WTC11 (cell line): Measurements from ENCODE around the gene BPGM. TPM values are rescaled to one million over a fixed set of nuclear protein-coding genes. Genes with fewer than 3 reads are reported as not detected.

Source experiments
- ATAC-seq: fragments of 200-7000 bp; cut with Tn5 transposase; 2 replicates; pipeline ENCODE4 v1.10.0; 2021; ENCODE audit warnings: mild to moderate bottlenecking, moderate library complexity
- CTCF ChIA-PET: fragments of 300-600 bp; sonication (Branson Sonifier 250); formaldehyde crosslinking; loops from one replicate; lab custom pipeline; 2021; ENCODE audit warnings: antibody characterized with exemption; lab: Charles Lee
- POLR2A ChIA-PET: fragments of 350-600 bp; sonication (Branson Sonifier 250); formaldehyde crosslinking; loops from one replicate; lab custom pipeline; 2021; ENCODE audit warnings: antibody characterized with exemption; lab: Charles Lee
- DNase-seq: peaks from one replicate; pipeline ENCODE4 v3.0.0; 2021; ENCODE audit warnings: low spot score
- H3K27ac Mint-ChIP-seq: 2 replicates; pipeline ENCODE4 v1.8.0; 2021; ENCODE audit warnings: mixed read lengths
- H3K27me3 Mint-ChIP-seq: 2 replicates; pipeline ENCODE4 v1.8.0; 2021; ENCODE audit warnings: low read depth, mild to moderate bottlenecking, moderate library complexity, mixed read lengths
- H3K36me3 Mint-ChIP-seq: 2 replicates; pipeline ENCODE4 v1.8.0; 2021; ENCODE audit warnings: mixed read lengths
- H3K4me1 Mint-ChIP-seq: 2 replicates; pipeline ENCODE4 v1.8.0; 2022; ENCODE audit warnings: mixed read lengths
- H3K4me3 Mint-ChIP-seq: 2 replicates; pipeline ENCODE4 v1.8.0; 2021; ENCODE audit warnings: mild to moderate bottlenecking, moderate library complexity, mixed read lengths
- H3K9me3 Mint-ChIP-seq: 2 replicates; pipeline ENCODE4 v1.8.0; 2021; ENCODE audit warnings: mixed read lengths
- AFF4 ChIP-seq: sonication (generic); formaldehyde crosslinking; IDR thresholded peaks from 2 replicates; pipeline ENCODE4 v1.8.1; 2023; ENCODE audit warnings: mild to moderate bottlenecking, missing genetic modification reagents, borderline replicate concordance
- CREB1 ChIP-seq: sonication (generic); formaldehyde crosslinking; IDR thresholded peaks from 2 replicates; pipeline ENCODE4 v1.8.0; 2023; ENCODE audit warnings: mild to moderate bottlenecking, missing genetic modification reagents
- CTCF ChIP-seq: fragments of 200-600 bp; IDR thresholded peaks from 2 replicates; pipeline ENCODE4 v1.8.0; 2022; ENCODE audit warnings: antibody characterized with exemption
- E2F4 ChIP-seq: sonication (generic); formaldehyde crosslinking; IDR thresholded peaks from 2 replicates; pipeline ENCODE4 v1.8.1; 2022; ENCODE audit warnings: low read depth, mild to moderate bottlenecking, moderate library complexity, missing genetic modification reagents, borderline replicate concordance
- EMX1 ChIP-seq: fragments of 250-450 bp; sonication (Bioruptor Pico); IDR thresholded peaks from 2 replicates; pipeline ENCODE4 v1.8.0; 2021; ENCODE audit warnings: mild to moderate bottlenecking
- FOXK1 ChIP-seq: sonication (generic); formaldehyde crosslinking; IDR thresholded peaks from 2 replicates; pipeline ENCODE4 v1.8.0; 2022; ENCODE audit warnings: mild to moderate bottlenecking, moderate library complexity, missing genetic modification reagents
- GABPB1 ChIP-seq: sonication (generic); formaldehyde crosslinking; IDR thresholded peaks from 2 replicates; pipeline ENCODE4 v1.8.1; 2023; ENCODE audit warnings: mild to moderate bottlenecking, missing genetic modification reagents
- HMGA2 ChIP-seq: fragments of 250-450 bp; sonication (Bioruptor Pico); IDR thresholded peaks from 2 replicates; pipeline ENCODE4 v1.4.0; 2021; ENCODE audit warnings: mild to moderate bottlenecking, moderate library complexity
- IRF2 ChIP-seq: sonication (generic); formaldehyde crosslinking; IDR thresholded peaks from 2 replicates; pipeline ENCODE4 v1.8.0; 2022; ENCODE audit warnings: low read depth, missing genetic modification reagents, borderline replicate concordance
- MXD4 ChIP-seq: fragments of 250-450 bp; sonication (Bioruptor Pico); IDR thresholded peaks from 2 replicates; pipeline ENCODE4 v1.8.0; 2021; ENCODE audit warnings: mild to moderate bottlenecking, moderate library complexity, borderline replicate concordance
- NFATC4 ChIP-seq: fragments of 250-450 bp; sonication (Bioruptor Pico); IDR thresholded peaks from 2 replicates; pipeline ENCODE4 v1.9.0; 2021; ENCODE audit warnings: mild to moderate bottlenecking
- NFYB ChIP-seq: sonication (generic); formaldehyde crosslinking; conservative IDR thresholded peaks from 2 replicates; pipeline ENCODE4 v1.8.0; 2022; ENCODE audit warnings: low read depth, missing genetic modification reagents
- NR1H2 ChIP-seq: sonication (generic); formaldehyde crosslinking; IDR thresholded peaks from 2 replicates; pipeline ENCODE4 v1.9.0; 2021; ENCODE audit warnings: mild to moderate bottlenecking, moderate library complexity, missing genetic modification reagents
- PRRX2 ChIP-seq: fragments of 250-450 bp; sonication (Bioruptor Pico); IDR thresholded peaks from 2 replicates; pipeline ENCODE4 v1.8.0; 2021; ENCODE audit warnings: mild to moderate bottlenecking
- RELA ChIP-seq: sonication (generic); formaldehyde crosslinking; IDR thresholded peaks from 2 replicates; pipeline ENCODE4 v1.8.1; 2022; ENCODE audit warnings: missing genetic modification reagents, mild to moderate bottlenecking, borderline replicate concordance
- ZNF671 ChIP-seq: fragments of 250-450 bp; sonication (Bioruptor Pico); IDR thresholded peaks from 2 replicates; pipeline ENCODE4 v1.8.0; 2021; ENCODE audit warnings: mild to moderate bottlenecking
- total RNA-seq: library from RNA; stranded (reverse); gene quantifications from 3 replicates; pipeline ENCODE4 v1.2.3, GENCODE V29; 2021
- TF ChIP-seq, protein P1 (sequence below): fragments of 250-450 bp; sonication (Bioruptor Pico); IDR thresholded peaks from 2 replicates; pipeline ENCODE4 v1.8.0; 2021; ENCODE audit warnings: mild to moderate bottlenecking
- TF ChIP-seq, protein P2 (sequence below): fragments of 250-450 bp; sonication (Bioruptor Pico); IDR thresholded peaks from 2 replicates; pipeline ENCODE4 v1.9.0; 2021; ENCODE audit warnings: mild to moderate bottlenecking, borderline replicate concordance

The BPGM gene
- total RNA-seq, 1 experiment from 2014 or later = 14.6 TPM

DNA sequence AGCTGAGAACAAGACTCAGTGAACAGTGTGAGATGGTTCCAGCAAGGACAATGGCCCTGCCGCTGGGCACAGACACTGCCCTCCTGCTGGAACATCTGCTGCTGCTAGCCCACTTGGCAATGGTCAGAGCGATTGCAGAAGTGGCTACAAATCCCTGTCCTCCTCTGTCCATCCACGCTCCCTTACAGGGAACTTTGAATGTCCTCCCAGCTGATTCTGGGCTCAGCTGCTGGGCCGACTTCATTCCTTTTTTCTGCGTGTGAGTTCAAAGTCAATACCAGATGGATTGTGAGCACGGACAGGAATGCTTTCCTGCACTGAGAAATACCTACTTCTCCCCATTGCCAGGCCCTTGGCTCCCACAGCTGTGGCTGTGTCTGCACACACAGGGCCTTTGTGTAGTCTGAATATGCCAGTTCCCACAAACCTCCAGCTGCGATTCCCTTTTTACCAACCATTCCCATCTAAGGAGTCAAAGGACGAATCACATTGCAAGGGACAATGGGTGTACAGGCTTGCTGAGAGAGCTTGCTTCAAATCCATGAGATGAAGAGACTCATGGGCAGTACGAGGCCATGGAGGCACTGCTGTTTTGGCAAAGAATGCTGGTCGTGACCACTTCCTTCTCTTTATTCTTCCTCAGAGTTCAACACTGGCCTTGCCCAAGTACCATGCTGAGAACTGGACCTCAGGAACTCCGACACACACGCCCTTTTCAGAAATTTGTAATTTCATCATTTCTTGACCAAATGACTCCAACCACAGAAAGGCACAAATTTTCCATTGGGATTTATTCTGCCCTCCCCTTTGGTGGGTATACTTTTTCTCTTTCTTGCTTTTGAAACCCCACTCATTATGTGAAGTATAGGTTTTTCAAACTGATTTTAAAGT lies 44.2 kb downstream of the BPGM start:
- Mint-ChIP-seq H3K9me3 (no peaks in the 10 kb centered on the region), H3K27me3 (no peaks in the 10 kb centered on the region), H3K36me3 (no peaks in the 10 kb centered on the region), H3K4me1 (peaks cover 9% of the 10 kb centered on the region), H3K27ac (no peak overlapping the region), H3K4me3 (no peak overlapping the region)
- CTCF ChIA-PET = interaction anchor here (0.6 to 2.9 kb wide), 11 partner anchors 8 to 584 kb away, joined by 3 to 16 read pairs (median 4); partner anchors contain the start of genes BPGM and CALD1
- POLR2A ChIA-PET = interaction anchor here (0.8 kb wide), 1 partner anchor 13 kb away, joined by 3 read pairs; no protein-coding TSS in a partner anchor
- no peak for DNase-seq
- no peak for ATAC-seq
- TF ChIP-seq RELA (CRISPR knock-in tag) = no peak
- TF ChIP-seq E2F4 = no peak
- no peak for TF ChIP-seq NFATC4 (CRISPR knock-in tag)
- TF ChIP-seq NFYB (CRISPR knock-in tag) = no peak
- TF ChIP-seq IRF2 = no peak
- no peak for TF ChIP-seq CREB1 (CRISPR knock-in tag)
- no peak for TF ChIP-seq HMGA2 (CRISPR knock-in tag)
- TF ChIP-seq PRRX2 (CRISPR knock-in tag) = no peak
- no peak for TF ChIP-seq CTCF
- TF ChIP-seq, protein P1, sequence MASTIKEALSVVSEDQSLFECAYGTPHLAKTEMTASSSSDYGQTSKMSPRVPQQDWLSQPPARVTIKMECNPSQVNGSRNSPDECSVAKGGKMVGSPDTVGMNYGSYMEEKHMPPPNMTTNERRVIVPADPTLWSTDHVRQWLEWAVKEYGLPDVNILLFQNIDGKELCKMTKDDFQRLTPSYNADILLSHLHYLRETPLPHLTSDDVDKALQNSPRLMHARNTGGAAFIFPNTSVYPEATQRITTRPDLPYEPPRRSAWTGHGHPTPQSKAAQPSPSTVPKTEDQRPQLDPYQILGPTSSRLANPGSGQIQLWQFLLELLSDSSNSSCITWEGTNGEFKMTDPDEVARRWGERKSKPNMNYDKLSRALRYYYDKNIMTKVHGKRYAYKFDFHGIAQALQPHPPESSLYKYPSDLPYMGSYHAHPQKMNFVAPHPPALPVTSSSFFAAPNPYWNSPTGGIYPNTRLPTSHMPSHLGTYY (CRISPR knock-in tag) = no peak

DNA sequence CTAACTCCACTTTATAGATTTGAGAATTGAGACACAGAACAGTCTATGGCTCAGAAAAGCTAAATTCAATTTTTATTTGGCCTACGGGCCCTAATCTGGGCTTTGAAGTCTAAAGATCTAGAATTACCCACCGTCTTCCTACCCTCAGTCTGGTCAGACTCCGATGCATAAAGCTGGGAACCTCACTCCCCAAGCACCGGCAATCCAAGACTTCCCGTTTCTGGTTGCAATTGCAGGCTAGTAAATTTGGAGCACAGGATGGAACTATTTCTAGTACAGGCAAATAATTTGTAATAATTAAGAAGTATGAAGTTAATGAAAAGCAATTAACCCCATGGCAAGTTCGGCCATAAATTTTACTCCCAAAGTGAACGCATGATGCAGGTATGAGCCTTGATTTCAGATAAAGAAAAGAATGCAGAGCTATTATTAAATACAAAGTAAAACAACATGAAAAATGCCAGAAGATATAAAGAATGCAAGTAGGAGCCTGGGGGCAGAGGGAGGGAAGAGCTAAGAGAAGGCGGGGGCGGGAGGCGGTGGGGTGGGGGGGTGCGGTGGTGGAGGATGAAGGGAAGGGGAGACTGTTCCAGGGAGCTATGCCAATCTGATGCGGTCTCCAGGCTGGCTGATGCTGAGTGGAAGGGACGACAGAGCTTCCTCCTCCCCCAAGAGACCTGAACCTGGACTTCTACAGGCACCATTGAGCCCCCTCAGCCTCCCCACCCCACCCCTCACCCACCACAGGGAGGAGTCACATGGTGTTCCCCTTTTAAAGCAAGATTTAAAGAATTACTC lies 45.1 kb downstream of the BPGM start:
- Mint-ChIP-seq H3K27ac (no peak overlapping the region), H3K36me3 (no peaks in the 10 kb centered on the region), H3K4me1 (peaks cover 12% of the 10 kb centered on the region), H3K27me3 (no peaks in the 10 kb centered on the region), H3K9me3 (no peaks in the 10 kb centered on the region), H3K4me3 (no peak overlapping the region)
- ChIA-PET POLR2A (interaction anchor here (0.8 to 1.1 kb wide), 2 partner anchors 14 to 46 kb away, joined by 3 read pairs; partner anchors contain the start of gene BPGM), CTCF (interaction anchor here (0.7 to 2.9 kb wide), 5 partner anchors 9 to 540 kb away, joined by 3 to 14 read pairs (median 3); partner anchors contain the start of gene AGBL3)
- DNase-seq (no peak), ATAC-seq (no peak)
- TF ChIP-seq NR1H2 (CRISPR knock-in tag) = no peak
- no peak for TF ChIP-seq MXD4 (CRISPR knock-in tag)
- no peak for TF ChIP-seq GABPB1 (CRISPR knock-in tag)
- no peak for TF ChIP-seq EMX1
- no peak for TF ChIP-seq AFF4 (CRISPR knock-in tag)
- TF ChIP-seq FOXK1 (CRISPR knock-in tag) = no peak
- TF ChIP-seq ZNF671 (CRISPR knock-in tag) = no peak
- TF ChIP-seq, protein P2, sequence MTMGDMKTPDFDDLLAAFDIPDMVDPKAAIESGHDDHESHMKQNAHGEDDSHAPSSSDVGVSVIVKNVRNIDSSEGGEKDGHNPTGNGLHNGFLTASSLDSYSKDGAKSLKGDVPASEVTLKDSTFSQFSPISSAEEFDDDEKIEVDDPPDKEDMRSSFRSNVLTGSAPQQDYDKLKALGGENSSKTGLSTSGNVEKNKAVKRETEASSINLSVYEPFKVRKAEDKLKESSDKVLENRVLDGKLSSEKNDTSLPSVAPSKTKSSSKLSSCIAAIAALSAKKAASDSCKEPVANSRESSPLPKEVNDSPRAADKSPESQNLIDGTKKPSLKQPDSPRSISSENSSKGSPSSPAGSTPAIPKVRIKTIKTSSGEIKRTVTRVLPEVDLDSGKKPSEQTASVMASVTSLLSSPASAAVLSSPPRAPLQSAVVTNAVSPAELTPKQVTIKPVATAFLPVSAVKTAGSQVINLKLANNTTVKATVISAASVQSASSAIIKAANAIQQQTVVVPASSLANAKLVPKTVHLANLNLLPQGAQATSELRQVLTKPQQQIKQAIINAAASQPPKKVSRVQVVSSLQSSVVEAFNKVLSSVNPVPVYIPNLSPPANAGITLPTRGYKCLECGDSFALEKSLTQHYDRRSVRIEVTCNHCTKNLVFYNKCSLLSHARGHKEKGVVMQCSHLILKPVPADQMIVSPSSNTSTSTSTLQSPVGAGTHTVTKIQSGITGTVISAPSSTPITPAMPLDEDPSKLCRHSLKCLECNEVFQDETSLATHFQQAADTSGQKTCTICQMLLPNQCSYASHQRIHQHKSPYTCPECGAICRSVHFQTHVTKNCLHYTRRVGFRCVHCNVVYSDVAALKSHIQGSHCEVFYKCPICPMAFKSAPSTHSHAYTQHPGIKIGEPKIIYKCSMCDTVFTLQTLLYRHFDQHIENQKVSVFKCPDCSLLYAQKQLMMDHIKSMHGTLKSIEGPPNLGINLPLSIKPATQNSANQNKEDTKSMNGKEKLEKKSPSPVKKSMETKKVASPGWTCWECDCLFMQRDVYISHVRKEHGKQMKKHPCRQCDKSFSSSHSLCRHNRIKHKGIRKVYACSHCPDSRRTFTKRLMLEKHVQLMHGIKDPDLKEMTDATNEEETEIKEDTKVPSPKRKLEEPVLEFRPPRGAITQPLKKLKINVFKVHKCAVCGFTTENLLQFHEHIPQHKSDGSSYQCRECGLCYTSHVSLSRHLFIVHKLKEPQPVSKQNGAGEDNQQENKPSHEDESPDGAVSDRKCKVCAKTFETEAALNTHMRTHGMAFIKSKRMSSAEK (CRISPR knock-in tag) = no peak
